Central memory CD8-positive, alpha-beta T cell (primary cell): ENCODE results near the gene CCDC146.
A peak's percentile ranks its signal among the peaks of the same experiment; 100 is the strongest.
"Not testable (repeated sequence)": the region's sequence is repeated elsewhere in the genome, so short reads cannot be mapped to it uniquely, and the experiment has no call there.

Experiments
- ATAC-seq: fragments of 150-1000 bp; cut with Tn5 transposase; replicated peaks from 2 replicates; pipeline ENCODE4 v1.10.0; 2022; ENCODE audit warnings: mild to moderate bottlenecking, moderate FRiP score, moderate number of reproducible peaks; ENCODE audit not compliant: poor library complexity, severe bottlenecking; ENCODE audit errors: extremely low read depth
- DNase-seq, 2 donors: peaks; one replicate each; pipeline ENCODE4 v3.0.0; 2021; ENCODE audit warnings: low spot score in 2 of 2
- H3K27ac Mint-ChIP-seq: one replicate; pipeline ENCODE4 v1.8.0; 2022; ENCODE audit warnings: low read depth, mild to moderate bottlenecking, moderate library complexity, mixed read lengths
- H3K27me3 Mint-ChIP-seq: one replicate; pipeline ENCODE4 v1.8.0; 2022; ENCODE audit warnings: mixed read lengths
- H3K36me3 Mint-ChIP-seq: one replicate; pipeline ENCODE4 v1.8.0; 2022; ENCODE audit warnings: mild to moderate bottlenecking, moderate library complexity, mixed read lengths; ENCODE audit not compliant: insufficient read depth
- H3K4me1 Mint-ChIP-seq: one replicate; pipeline ENCODE4 v1.8.0; 2022; ENCODE audit warnings: mixed read lengths
- H3K4me3 Mint-ChIP-seq: one replicate; pipeline ENCODE4 v1.8.0; 2022; ENCODE audit warnings: mild to moderate bottlenecking, moderate library complexity, mixed read lengths
- H3K9me3 Mint-ChIP-seq: one replicate; pipeline ENCODE4 v1.8.0; 2022; ENCODE audit warnings: mixed read lengths

The CCDC146 gene

GRCh38 chr7:77219701-77220331 is 97.4 kb downstream of the CCDC146 start:
- not testable (repeated sequence) for H3K27me3 Mint-ChIP-seq, ATAC-seq, H3K36me3 Mint-ChIP-seq, H3K4me3 Mint-ChIP-seq, H3K27ac Mint-ChIP-seq, DNase-seq, H3K9me3 Mint-ChIP-seq
- peaks cover 14% of the 10 kb centered on the region for H3K4me1 Mint-ChIP-seq

GRCh38 chr7:77222065-77222464 is 99.7 kb downstream of the CCDC146 start:
- Mint-ChIP-seq H3K27ac (no peak overlapping the region), H3K27me3 (no peaks in the 10 kb centered on the region), H3K4me1 (peaks cover 14% of the 10 kb centered on the region), H3K4me3 (no peak overlapping the region), H3K36me3 (no peaks in the 10 kb centered on the region), H3K9me3 (peaks cover 5% of the 10 kb centered on the region)
- ATAC-seq (no peak), DNase-seq (no peak)

- Mint-ChIP-seq H3K27me3 (no peaks in the 10 kb centered on the region), H3K4me3 (no peak overlapping the region), H3K27ac (peak overlapping the region; percentile 11), H3K36me3 (no peaks in the 10 kb centered on the region), H3K9me3 (peaks cover 5% of the 10 kb centered on the region), H3K4me1 (peaks cover 14% of the 10 kb centered on the region)
- no peak for ATAC-seq
- no peak for DNase-seq
Measured at GRCh38 chr7:77222819-77223218, 100.4 kb downstream of the CCDC146 start.

GRCh38 chr7:77223261-77223660 is 100.8 kb downstream of the CCDC146 start:
- Mint-ChIP-seq H3K27me3 (no peaks in the 10 kb centered on the region), H3K36me3 (no peaks in the 10 kb centered on the region), H3K4me3 (no peak overlapping the region), H3K4me1 (peaks cover 14% of the 10 kb centered on the region), H3K27ac (peak overlapping the region; percentile 11), H3K9me3 (peaks cover 5% of the 10 kb centered on the region)
- DNase-seq (no peak), ATAC-seq (no peak)

- Mint-ChIP-seq H3K4me1 (peaks cover 14% of the 10 kb centered on the region), H3K27ac (no peak overlapping the region), H3K36me3 (no peaks in the 10 kb centered on the region), H3K27me3 (no peaks in the 10 kb centered on the region), H3K9me3 (peaks cover 12% of the 10 kb centered on the region), H3K4me3 (no peak overlapping the region)
- DNase-seq (no peak), ATAC-seq (no peak)
Measured at GRCh38 chr7:77226357-77226839, 104.0 kb downstream of the CCDC146 start.

GRCh38 chr7:77228795-77229194 is 106.4 kb downstream of the CCDC146 start:
- not testable (repeated sequence) for ATAC-seq, H3K27ac Mint-ChIP-seq, H3K4me1 Mint-ChIP-seq

GRCh38 chr7:77232467-77232866 is 110.1 kb downstream of the CCDC146 start:
- Mint-ChIP-seq H3K9me3 (peaks cover 12% of the 10 kb centered on the region), H3K4me3 (no peak overlapping the region), H3K36me3 (no peaks in the 10 kb centered on the region), H3K27ac (no peak overlapping the region), H3K27me3 (no peaks in the 10 kb centered on the region), H3K4me1 (no peaks in the 10 kb centered on the region)
- ATAC-seq (no peak), DNase-seq (no peak)

More at GRCh38 chr7:77228795-77229194, 106.4 kb downstream of the CCDC146 start:
- DNase-seq, H3K36me3 Mint-ChIP-seq, H3K4me3 Mint-ChIP-seq, H3K27me3 Mint-ChIP-seq: not testable (repeated sequence)
- H3K9me3 Mint-ChIP-seq = peaks cover 12% of the 10 kb centered on the region

- ATAC-seq (no peak), DNase-seq (no peak)
- H3K4me1 Mint-ChIP-seq = peaks cover 11% of the 10 kb centered on the region
Measured at GRCh38 chr7:77235276-77235675, 112.9 kb downstream of the CCDC146 start.

GRCh38 chr7:77238703-77239136 is 116.3 kb downstream of the CCDC146 start:
- Mint-ChIP-seq H3K27me3 (no peaks in the 10 kb centered on the region), H3K4me3 (no peak overlapping the region), H3K36me3 (peaks cover 4% of the 10 kb centered on the region), H3K9me3 (no peaks in the 10 kb centered on the region), H3K27ac (no peak overlapping the region), H3K4me1 (peaks cover 11% of the 10 kb centered on the region)
- ATAC-seq (peak; percentile 36), DNase-seq (no peak)

More at GRCh38 chr7:77235276-77235675, 112.9 kb downstream of the CCDC146 start:
- Mint-ChIP-seq H3K27me3 (no peaks in the 10 kb centered on the region), H3K4me3 (no peak overlapping the region), H3K36me3 (peaks cover 1% of the 10 kb centered on the region), H3K27ac (no peak overlapping the region), H3K9me3 (peaks cover 8% of the 10 kb centered on the region)

- no peak for DNase-seq
- Mint-ChIP-seq H3K4me1 (peaks cover 11% of the 10 kb centered on the region), H3K9me3 (no peaks in the 10 kb centered on the region), H3K4me3 (no peak overlapping the region), H3K27ac (no peak overlapping the region), H3K27me3 (no peaks in the 10 kb centered on the region), H3K36me3 (peaks cover 4% of the 10 kb centered on the region)
- no peak for ATAC-seq
Measured at GRCh38 chr7:77239471-77239870, 117.1 kb downstream of the CCDC146 start.

- peaks cover 11% of the 10 kb centered on the region for H3K4me1 Mint-ChIP-seq
- no peak overlapping the region for H3K27ac Mint-ChIP-seq
- no peak overlapping the region for H3K4me3 Mint-ChIP-seq
- no peaks in the 10 kb centered on the region for H3K9me3 Mint-ChIP-seq
- DNase-seq (no peak), ATAC-seq (no peak)
- H3K27me3 Mint-ChIP-seq = no peaks in the 10 kb centered on the region
- H3K36me3 Mint-ChIP-seq = peaks cover 6% of the 10 kb centered on the region
Measured at GRCh38 chr7:77242068-77242467, 119.7 kb downstream of the CCDC146 start.

- DNase-seq = no peak
- Mint-ChIP-seq H3K4me3 (no peak overlapping the region), H3K36me3 (peaks cover 6% of the 10 kb centered on the region), H3K27me3 (no peaks in the 10 kb centered on the region), H3K9me3 (no peaks in the 10 kb centered on the region), H3K4me1 (peaks cover 11% of the 10 kb centered on the region), H3K27ac (no peak overlapping the region)
- no peak for ATAC-seq
Measured at GRCh38 chr7:77242554-77242953, 120.1 kb downstream of the CCDC146 start.

GRCh38 chr7:77244222-77244934 is 122.0 kb downstream of the CCDC146 start:
- ATAC-seq (no peak), DNase-seq (no peak)
- Mint-ChIP-seq H3K9me3 (no peaks in the 10 kb centered on the region), H3K4me3 (no peak overlapping the region), H3K27me3 (no peaks in the 10 kb centered on the region), H3K36me3 (peaks cover 5% of the 10 kb centered on the region), H3K27ac (no peak overlapping the region), H3K4me1 (peaks cover 4% of the 10 kb centered on the region)
